Measurements from ENCODE around the gene TNXB.
A peak's percentile ranks its signal among the peaks of the same experiment; 100 is the strongest.

TNXB gene

GRCh38 chr6:32109114-32109764 is at the start of gene TNXB:
TSS of gene TNXB (minus strand) at chr6:32109338. CDS start at chr6:32098198, 11,140 bp downstream.
- TF ChIP-seq, protein P1, sequence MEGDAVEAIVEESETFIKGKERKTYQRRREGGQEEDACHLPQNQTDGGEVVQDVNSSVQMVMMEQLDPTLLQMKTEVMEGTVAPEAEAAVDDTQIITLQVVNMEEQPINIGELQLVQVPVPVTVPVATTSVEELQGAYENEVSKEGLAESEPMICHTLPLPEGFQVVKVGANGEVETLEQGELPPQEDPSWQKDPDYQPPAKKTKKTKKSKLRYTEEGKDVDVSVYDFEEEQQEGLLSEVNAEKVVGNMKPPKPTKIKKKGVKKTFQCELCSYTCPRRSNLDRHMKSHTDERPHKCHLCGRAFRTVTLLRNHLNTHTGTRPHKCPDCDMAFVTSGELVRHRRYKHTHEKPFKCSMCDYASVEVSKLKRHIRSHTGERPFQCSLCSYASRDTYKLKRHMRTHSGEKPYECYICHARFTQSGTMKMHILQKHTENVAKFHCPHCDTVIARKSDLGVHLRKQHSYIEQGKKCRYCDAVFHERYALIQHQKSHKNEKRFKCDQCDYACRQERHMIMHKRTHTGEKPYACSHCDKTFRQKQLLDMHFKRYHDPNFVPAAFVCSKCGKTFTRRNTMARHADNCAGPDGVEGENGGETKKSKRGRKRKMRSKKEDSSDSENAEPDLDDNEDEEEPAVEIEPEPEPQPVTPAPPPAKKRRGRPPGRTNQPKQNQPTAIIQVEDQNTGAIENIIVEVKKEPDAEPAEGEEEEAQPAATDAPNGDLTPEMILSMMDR (IDR thresholded peaks at IDR 0.05; ENCODE audit: low read depth, low read length), result no peak
- DNase-seq (ENCODE audit: extremely low read depth, low read depth), result no peak

GRCh38 chr6:32158052-32158451 is 48.9 kb upstream of the TNXB start:
- no peak for DNase-seq (ENCODE audit: extremely low read depth, low read depth)
- TF ChIP-seq, protein P1 (IDR thresholded peaks at IDR 0.05; ENCODE audit: low read depth, low read length), result no peak

DNA sequence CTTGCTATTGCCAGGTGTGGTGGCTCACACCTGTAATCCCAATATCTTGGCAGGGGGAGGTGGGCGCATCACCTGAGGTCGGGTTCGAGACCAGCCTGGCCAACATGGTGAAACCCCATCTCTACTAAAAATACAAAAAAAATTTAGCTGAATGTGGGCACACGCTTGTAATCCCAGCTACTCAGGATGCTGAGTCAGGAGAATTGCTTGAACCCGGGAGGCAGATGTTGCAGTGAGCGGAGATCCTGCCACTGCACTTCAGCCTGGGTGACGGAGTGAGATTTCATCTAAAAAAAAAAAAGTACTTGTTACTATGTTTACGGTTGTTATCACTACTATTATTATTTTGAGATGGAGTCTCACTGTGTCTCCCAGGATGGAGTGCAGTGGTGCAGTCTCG is 47.8 kb upstream of the TNXB start:
- no peak for DNase-seq (ENCODE audit: extremely low read depth, low read depth)
- TF ChIP-seq, protein P1 (IDR thresholded peaks at IDR 0.05; ENCODE audit: low read depth, low read length), result no peak

DNA sequence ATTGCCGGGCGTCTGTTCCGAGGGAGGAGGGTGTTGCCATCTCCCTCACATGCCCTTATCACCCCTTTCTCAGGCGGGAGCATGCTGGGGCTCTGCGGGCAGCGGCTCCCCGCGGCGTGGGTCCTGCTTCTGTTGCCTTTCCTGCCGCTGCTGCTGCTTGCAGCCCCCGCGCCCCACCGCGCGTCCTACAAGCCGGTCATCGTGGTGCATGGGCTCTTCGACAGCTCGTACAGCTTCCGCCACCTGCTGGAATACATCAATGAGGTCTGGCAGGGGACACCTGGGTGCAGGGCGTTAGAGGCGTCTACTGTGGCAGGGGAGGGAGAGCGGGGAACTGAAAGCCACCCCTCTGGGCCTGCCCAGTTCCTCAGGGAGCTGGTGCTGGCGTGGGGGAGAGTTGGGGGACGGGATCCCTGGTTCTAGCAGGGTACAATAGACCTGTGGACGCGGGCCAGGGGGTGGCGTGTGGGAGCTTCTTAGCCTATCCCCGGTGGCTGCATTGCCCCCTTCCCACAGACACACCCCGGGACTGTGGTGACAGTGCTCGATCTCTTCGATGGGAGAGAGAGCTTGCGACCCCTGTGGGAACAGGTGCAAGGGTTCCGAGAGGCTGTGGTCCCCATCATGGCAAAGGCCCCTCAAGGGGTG is 45.5 kb upstream of the TNXB start:
- TF ChIP-seq, protein P1 (IDR thresholded peaks at IDR 0.05; ENCODE audit: low read depth, low read length), result peak; percentile 61
- DNase-seq (ENCODE audit: extremely low read depth, low read depth), result no peak

DNA sequence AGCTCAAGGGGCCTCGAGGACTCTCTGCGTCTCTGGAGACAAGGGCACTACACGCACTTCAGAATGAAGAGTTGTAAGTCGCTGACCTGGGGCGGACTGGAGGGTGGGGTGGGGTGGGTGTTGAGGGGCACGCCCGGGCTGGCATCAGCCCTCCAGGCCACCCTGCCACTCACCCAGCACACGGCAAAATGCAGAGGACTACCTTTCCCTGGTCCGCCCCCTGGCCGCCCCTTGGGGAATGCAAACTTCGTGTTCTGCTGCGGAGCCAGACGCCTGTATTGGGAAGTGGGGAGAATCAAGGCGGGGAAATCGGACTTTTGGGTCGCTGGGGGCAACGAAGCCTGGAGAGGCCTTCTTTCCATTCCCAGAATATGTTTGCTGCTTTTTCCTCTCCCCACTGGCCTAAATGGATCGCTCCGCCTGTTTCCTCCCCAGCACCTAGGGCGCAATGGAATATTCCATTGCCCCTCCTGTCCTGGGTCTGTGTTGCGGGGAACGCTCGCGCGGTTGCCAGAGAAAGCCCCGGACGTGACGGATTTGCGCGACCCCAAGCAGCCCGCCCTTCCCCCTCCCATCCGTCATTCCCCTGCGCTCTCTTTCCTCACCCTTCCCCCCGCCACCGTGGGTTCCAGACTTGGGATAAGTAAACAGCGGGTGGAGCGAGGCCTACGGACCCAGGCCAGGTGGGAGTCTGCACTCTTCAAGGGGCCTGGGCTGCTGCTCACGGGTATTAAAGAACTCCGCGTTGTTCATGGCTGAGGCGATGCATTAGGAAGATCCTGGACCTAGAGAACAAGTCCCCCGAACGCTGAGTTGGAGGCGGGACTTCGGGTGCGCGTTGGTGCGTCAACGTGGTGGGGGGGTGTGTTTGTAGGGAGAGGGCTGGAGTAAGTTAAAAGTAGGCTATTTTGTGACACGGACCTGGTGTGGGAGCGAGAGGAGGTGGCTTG is 44.7 kb upstream of the TNXB start, which contains the start of gene PPT2:
Gene PPT2 (plus strand): TSS at position 578 of the 950 bp plus-strand sequence. CDS start 454 bp downstream, outside the sequence.
- DNase-seq (ENCODE audit: extremely low read depth, low read depth), result peak; percentile 80
- TF ChIP-seq, protein P1 (IDR thresholded peaks at IDR 0.05; ENCODE audit: low read depth, low read length), result peak; percentile 22

DNA sequence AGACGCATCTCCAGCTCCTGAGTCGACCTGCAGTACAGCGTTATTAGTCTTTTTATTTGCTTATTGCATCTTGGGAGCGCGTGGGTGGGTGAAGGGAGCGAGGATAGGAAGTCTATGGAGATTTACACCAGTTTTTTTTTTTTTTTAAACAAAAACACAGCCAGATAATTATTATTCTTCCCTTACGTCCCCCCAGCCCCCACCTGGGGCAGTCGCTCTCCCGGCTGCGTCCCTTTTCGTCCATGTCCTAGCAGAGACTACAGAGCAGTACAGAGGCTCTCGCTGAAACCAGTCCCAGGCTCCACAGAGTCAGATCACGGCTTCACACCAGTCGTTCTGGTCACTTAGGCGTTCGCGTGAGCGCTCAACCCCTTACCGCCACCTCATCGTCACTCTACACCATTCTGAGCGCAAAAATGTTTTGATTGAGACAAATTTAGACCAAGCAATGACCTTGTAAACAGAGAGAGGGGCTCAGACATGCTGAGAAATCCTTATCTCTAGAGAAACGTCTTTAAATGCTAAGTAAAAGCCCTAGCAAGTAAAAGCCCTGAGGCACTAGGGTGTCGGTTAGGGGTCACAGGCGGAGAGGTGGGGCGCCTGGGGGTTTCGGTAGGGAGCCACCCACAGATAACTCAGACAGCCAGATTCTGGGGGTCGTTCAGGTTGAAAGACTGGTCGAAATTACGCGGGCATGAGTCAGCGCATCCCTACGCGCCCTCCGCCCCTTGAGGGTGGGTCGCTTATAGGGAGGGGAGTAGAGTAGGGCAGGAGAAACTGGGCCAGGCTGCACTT is 43.8 kb upstream of the TNXB start:
- DNase-seq (ENCODE audit: extremely low read depth, low read depth), result no peak
- TF ChIP-seq, protein P1 (IDR thresholded peaks at IDR 0.05; ENCODE audit: low read depth, low read length), result no peak
